ENCODE results near the gene GUCD1.

Gene GUCD1

GRCh38 chr22:24582056-24582814 is 27.3 kb upstream of the GUCD1 start:
- H3K4me3 ChIP-seq (ENCODE audit: low read depth, low read length), result no peak overlapping the region
- DNase-seq (ENCODE audit: low read depth), result no peak
- no peak for TF ChIP-seq CTCF (IDR thresholded peaks at IDR 0.05; ENCODE audit: control insufficient read depth, extremely low read depth, insufficient read depth)

- H3K4me3 ChIP-seq (ENCODE audit: low read depth, low read length), result no peak overlapping the region
- no peak for DNase-seq (ENCODE audit: low read depth)
- TF ChIP-seq CTCF (IDR thresholded peaks at IDR 0.05; ENCODE audit: control insufficient read depth, extremely low read depth, insufficient read depth), result no peak
These were observed 25.3 kb upstream of the GUCD1 start for GRCh38 chr22:24580276-24580675.

- no peak for DNase-seq (ENCODE audit: low read depth)
- H3K4me3 ChIP-seq (ENCODE audit: low read depth, low read length), result no peak overlapping the region
- TF ChIP-seq CTCF (IDR thresholded peaks at IDR 0.05; ENCODE audit: control insufficient read depth, extremely low read depth, insufficient read depth), result no peak
These were observed 24.3 kb upstream of the GUCD1 start for GRCh38 chr22:24579258-24579601.

GRCh38 chr22:24578355-24579257 is 23.7 kb upstream of the GUCD1 start:
- DNase-seq (ENCODE audit: low read depth), result peak; percentile 90
- H3K4me3 ChIP-seq (ENCODE audit: low read depth, low read length), result no peak overlapping the region
- TF ChIP-seq CTCF (IDR thresholded peaks at IDR 0.05; ENCODE audit: control insufficient read depth, extremely low read depth, insufficient read depth), result no peak

GRCh38 chr22:24576778-24577177 is 21.8 kb upstream of the GUCD1 start:
- no peak for TF ChIP-seq CTCF (IDR thresholded peaks at IDR 0.05; ENCODE audit: control insufficient read depth, extremely low read depth, insufficient read depth)
- no peak overlapping the region for H3K4me3 ChIP-seq (ENCODE audit: low read depth, low read length)
- DNase-seq (ENCODE audit: low read depth), result no peak

- H3K4me3 ChIP-seq (ENCODE audit: low read depth, low read length), result no peak overlapping the region
- no peak for TF ChIP-seq CTCF (IDR thresholded peaks at IDR 0.05; ENCODE audit: control insufficient read depth, extremely low read depth, insufficient read depth)
- no peak for DNase-seq (ENCODE audit: low read depth)
These were observed 16.3 kb upstream of the GUCD1 start for GRCh38 chr22:24571266-24571665.

Data from LNCaP clone FGC (cell line).